Trophoblast cell (in vitro differentiated cells and primary cell): ENCODE measurements around the gene POU6F2.
A peak's percentile ranks its signal among the peaks of the same experiment; 100 is the strongest.
"Not testable (repeated sequence)": the region's sequence is repeated elsewhere in the genome, so short reads cannot be mapped to it uniquely, and the experiment has no call there.

Experiments
- DNase-seq, 2 donors: peaks; one replicate each; pipeline ENCODE4 v3.0.0-alpha.2; 2016
- H2AFZ ChIP-seq: 2 replicates; pipeline ENCODE4 v1.6.1; 2013; ENCODE audit warnings: low read length, moderate library complexity, mild to moderate bottlenecking; ENCODE audit not compliant: insufficient read depth, poor library complexity
- H2AK5ac ChIP-seq: 2 replicates; pipeline ENCODE4 v1.6.1; 2013; ENCODE audit warnings: mild to moderate bottlenecking, low read length
- H2BK120ac ChIP-seq: 2 replicates; pipeline ENCODE4 v1.6.1; 2013; ENCODE audit warnings: low read length, mild to moderate bottlenecking, moderate library complexity; ENCODE audit not compliant: insufficient read depth, poor library complexity
- H2BK12ac ChIP-seq: 2 replicates; pipeline ENCODE4 v1.6.1; 2013; ENCODE audit warnings: mild to moderate bottlenecking, low read length, moderate library complexity
- H2BK5ac ChIP-seq: 2 replicates; pipeline ENCODE4 v1.6.1; 2013; ENCODE audit warnings: low read length, low read depth, moderate library complexity, mild to moderate bottlenecking; ENCODE audit not compliant: poor library complexity
- H3K14ac ChIP-seq: 2 replicates; pipeline ENCODE4 v1.6.1; 2013; ENCODE audit warnings: mild to moderate bottlenecking, low read length
- H3K18ac ChIP-seq: 2 replicates; pipeline ENCODE4 v1.6.1; 2013; ENCODE audit warnings: mild to moderate bottlenecking, low read length
- H3K23ac ChIP-seq: 2 replicates; pipeline ENCODE4 v1.6.1; 2013; ENCODE audit warnings: low read length
- H3K27ac ChIP-seq: 2 replicates; pipeline ENCODE4 v1.5.1; 2013; ENCODE audit warnings: low read depth, mild to moderate bottlenecking, inconsistent platforms, low read length, moderate library complexity
- H3K27me3 ChIP-seq: 2 replicates; pipeline ENCODE4 v1.6.1; 2013; ENCODE audit warnings: inconsistent platforms, mild to moderate bottlenecking, low read length, moderate library complexity; ENCODE audit not compliant: insufficient read depth
- H3K36me3 ChIP-seq, 2 experiments: 1 replicate in 1 of 2; 2 replicates in 1 of 2; pipeline ENCODE4 v1.6.1; 2013; ENCODE audit warnings: low read length in 2 of 2, mild to moderate bottlenecking in 2 of 2, moderate library complexity in 1 of 2; ENCODE audit not compliant: insufficient read depth in 2 of 2, control insufficient read depth in 1 of 2
- H3K4ac ChIP-seq: 2 replicates; pipeline ENCODE4 v1.6.1; 2013; ENCODE audit warnings: low read depth, mild to moderate bottlenecking, low read length, moderate library complexity
- H3K4me1 ChIP-seq, 2 experiments: 1 replicate in 1 of 2; 2 replicates in 1 of 2; pipeline ENCODE4 v1.6.1; 2013; ENCODE audit warnings: low read length in 2 of 2, mild to moderate bottlenecking in 2 of 2, moderate library complexity in 1 of 2; ENCODE audit not compliant: insufficient read depth in 2 of 2, control insufficient read depth in 1 of 2
- H3K4me2 ChIP-seq: 2 replicates; pipeline ENCODE4 v1.6.1; 2013; ENCODE audit warnings: inconsistent platforms, mild to moderate bottlenecking, low read length, moderate library complexity
- H3K4me3 ChIP-seq: 2 replicates; pipeline ENCODE4 v1.5.1; 2013; ENCODE audit warnings: mild to moderate bottlenecking, low read depth, low read length, inconsistent platforms
- H3K79me1 ChIP-seq: one replicate; pipeline ENCODE4 v1.6.1; 2013; ENCODE audit warnings: low read length
- H3K79me2 ChIP-seq: 2 replicates; pipeline ENCODE4 v1.6.1; 2013; ENCODE audit warnings: low read length, mild to moderate bottlenecking; ENCODE audit not compliant: control insufficient read depth, insufficient read depth, poor library complexity
- H3K9ac ChIP-seq: 2 replicates; pipeline ENCODE4 v1.6.1; 2013; ENCODE audit warnings: mild to moderate bottlenecking, low read length
- H3K9me3 ChIP-seq: 2 replicates; pipeline ENCODE4 v1.6.1; 2013; ENCODE audit warnings: low read depth, mild to moderate bottlenecking, control low read depth, inconsistent platforms, low read length; ENCODE audit not compliant: insufficient read depth
- H4K12ac ChIP-seq: 2 replicates; pipeline ENCODE4 v1.6.1; 2013; ENCODE audit warnings: low read depth, mild to moderate bottlenecking, low read length, moderate library complexity
- H4K8ac ChIP-seq: 2 replicates; pipeline ENCODE4 v1.6.1; 2013; ENCODE audit warnings: low read depth, mild to moderate bottlenecking, low read length, moderate library complexity
- H4K91ac ChIP-seq: one replicate; pipeline ENCODE4 v1.6.1; 2013; ENCODE audit warnings: low read depth, mild to moderate bottlenecking, low read length, moderate library complexity
- WGBS: extraction: QIAGEN DNeasy Blood & Tissue Kit; methylation state at CpG from one replicate; pipeline ENCODE4 v1.1.7; 2013; ENCODE audit warnings: missing lambda C conversion rate; ENCODE audit not compliant: insufficient read length, insufficient coverage; ENCODE audit errors: extremely low coverage; 5-methylcytosine and 5-hydroxymethylcytosine counted together

The POU6F2 gene

DNA sequence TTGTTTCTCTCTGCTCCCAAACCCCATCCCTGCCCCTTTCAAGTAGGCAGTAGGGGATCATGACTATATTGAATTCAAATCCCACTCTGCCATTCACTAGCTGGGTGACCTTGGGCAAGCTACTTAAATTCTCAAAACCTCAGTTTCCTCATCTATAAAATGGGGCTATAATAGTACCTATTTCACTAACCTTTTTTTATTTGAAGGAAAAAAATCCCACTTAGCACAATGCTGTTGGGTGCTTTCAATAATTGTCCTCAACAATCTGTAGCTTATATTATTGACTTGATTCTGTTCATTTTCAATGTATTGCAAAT, 398.1 kb downstream of the POU6F2 start:
- Histone ChIP-seq H3K23ac (no peak overlapping the region), H3K9ac (no peak overlapping the region), H3K4ac (no peak overlapping the region), H3K36me3 (no peaks in the 10 kb centered on the region), H3K4me3 (no peak overlapping the region), H3K27ac (no peak overlapping the region), H2AFZ (no peak overlapping the region), H4K8ac (no peak overlapping the region), H2BK120ac (no peak overlapping the region), H4K12ac (no peak overlapping the region), H3K79me1 (no peaks in the 10 kb centered on the region), H4K91ac (no peak overlapping the region), H3K14ac (no peak overlapping the region), H3K18ac (no peak overlapping the region), H2BK12ac (no peak overlapping the region), H3K4me2 (no peak overlapping the region), H3K9me3 (no peaks in the 10 kb centered on the region), H3K27me3 (no peaks in the 10 kb centered on the region), H3K4me1 (peaks cover 2 to 7% of the 10 kb centered on the region in 2 experiments), H2AK5ac (no peak overlapping the region), H3K79me2 (no peaks in the 10 kb centered on the region), H2BK5ac (no peak overlapping the region)
- no peak for DNase-seq

DNA sequence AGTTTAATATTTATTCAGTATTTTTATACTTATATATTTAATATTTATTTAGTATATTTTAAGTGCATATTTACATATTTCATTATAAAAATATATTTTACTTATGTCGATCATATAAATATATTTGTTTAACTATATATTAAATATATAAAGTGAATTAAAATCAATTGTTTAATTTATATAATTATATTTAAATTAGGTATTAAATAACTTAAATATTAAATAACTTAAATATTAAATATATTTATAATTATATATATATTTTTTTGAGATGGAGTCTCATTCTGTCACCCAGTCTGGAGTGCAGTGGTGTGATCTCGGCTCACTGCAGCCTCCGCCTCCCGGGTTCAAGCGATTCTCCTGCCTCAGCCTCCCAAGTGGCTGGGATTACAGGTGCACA, 399.2 kb downstream of the POU6F2 start:
- H3K18ac ChIP-seq, H3K4me3 ChIP-seq, H2AK5ac ChIP-seq, H3K14ac ChIP-seq, H4K8ac ChIP-seq, H3K4ac ChIP-seq, H4K12ac ChIP-seq, H3K9me3 ChIP-seq, H2BK5ac ChIP-seq, H2AFZ ChIP-seq, H3K4me2 ChIP-seq, H4K91ac ChIP-seq, H2BK120ac ChIP-seq, H3K79me2 ChIP-seq, DNase-seq, H3K27me3 ChIP-seq, H3K36me3 ChIP-seq, H3K4me1 ChIP-seq, H3K79me1 ChIP-seq, H3K27ac ChIP-seq, H3K9ac ChIP-seq, H3K23ac ChIP-seq, H2BK12ac ChIP-seq: not testable (repeated sequence)
- no CpG with 5 or more reads among the region's 5 CpGs for WGBS

GRCh38 chr7:39379416-39379815, 401.7 kb downstream of the POU6F2 start:
- Histone ChIP-seq H3K79me1 (no peaks in the 10 kb centered on the region), H3K14ac (no peak overlapping the region), H3K23ac (no peak overlapping the region), H3K79me2 (no peaks in the 10 kb centered on the region), H3K4ac (no peak overlapping the region), H2AK5ac (no peak overlapping the region), H2AFZ (no peak overlapping the region), H2BK5ac (no peak overlapping the region), H2BK12ac (no peak overlapping the region), H4K91ac (no peak overlapping the region), H2BK120ac (no peak overlapping the region), H3K36me3 (no peaks in the 10 kb centered on the region), H3K9ac (no peak overlapping the region), H4K12ac (no peak overlapping the region), H3K4me3 (no peak overlapping the region), H3K27me3 (no peaks in the 10 kb centered on the region), H3K9me3 (no peaks in the 10 kb centered on the region), H3K18ac (no peak overlapping the region), H3K27ac (no peak overlapping the region), H4K8ac (no peak overlapping the region), H3K4me1 (peaks cover 2 to 7% of the 10 kb centered on the region in 2 experiments), H3K4me2 (no peak overlapping the region)
- WGBS, result 100% methylated on average over 3 of the region's 5 CpGs
- peak in 1 of 2 donors; percentile 66 for DNase-seq

DNA sequence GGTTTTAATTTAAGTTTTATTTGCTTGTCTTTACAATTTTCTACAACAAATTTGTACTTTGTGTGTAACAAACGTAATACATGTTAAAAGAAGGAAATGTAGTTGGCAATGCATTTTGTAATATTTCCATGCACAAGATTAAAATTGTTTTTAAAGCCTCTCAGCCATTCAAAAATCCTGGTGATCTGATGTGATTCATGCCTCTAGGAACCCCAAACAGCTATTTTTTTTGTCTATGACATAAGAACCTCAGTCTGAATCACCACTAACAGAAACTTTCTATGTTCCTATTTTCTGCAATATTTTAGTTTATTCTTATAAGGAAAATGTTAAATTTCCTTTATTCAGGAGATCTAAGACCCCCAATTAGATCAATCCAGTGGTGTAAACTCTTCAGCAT, 405.4 kb downstream of the POU6F2 start:
- Histone ChIP-seq H4K8ac (no peak overlapping the region), H2AFZ (no peak overlapping the region), H4K91ac (no peak overlapping the region), H3K9ac (no peak overlapping the region), H3K14ac (no peak overlapping the region), H3K4ac (no peak overlapping the region), H3K23ac (no peak overlapping the region), H3K4me3 (no peak overlapping the region), H3K9me3 (peaks cover 3% of the 10 kb centered on the region), H3K36me3 (no peaks in the 10 kb centered on the region), H2AK5ac (no peak overlapping the region), H3K27me3 (no peaks in the 10 kb centered on the region), H3K79me2 (no peaks in the 10 kb centered on the region), H2BK12ac (no peak overlapping the region), H4K12ac (no peak overlapping the region), H3K79me1 (no peaks in the 10 kb centered on the region), H3K18ac (no peak overlapping the region), H3K4me1 (peaks cover 0 to 5% of the 10 kb centered on the region in 2 experiments), H3K27ac (no peak overlapping the region), H2BK5ac (no peak overlapping the region), H3K4me2 (no peak overlapping the region), H2BK120ac (no peak overlapping the region)
- no peak for DNase-seq
- WGBS, result no CpG with 5 or more reads among the region's 1 CpG

- no peak overlapping the region for H3K9ac ChIP-seq
- no peak overlapping the region for H2BK120ac ChIP-seq
- H3K23ac ChIP-seq, result no peak overlapping the region
- H2BK5ac ChIP-seq, result no peak overlapping the region
- H2AK5ac ChIP-seq, result no peak overlapping the region
- no peak overlapping the region for H3K4ac ChIP-seq
- H4K8ac ChIP-seq, result no peak overlapping the region
- no peak overlapping the region for H4K91ac ChIP-seq
- no peak overlapping the region for H2AFZ ChIP-seq
- peaks cover 0 to 3% of the 10 kb centered on the region in 2 experiments for H3K4me1 ChIP-seq
- no peak overlapping the region for H3K4me3 ChIP-seq
- H3K18ac ChIP-seq, result no peak overlapping the region
- no peak overlapping the region for H3K27ac ChIP-seq
- H3K79me1 ChIP-seq, result no peaks in the 10 kb centered on the region
- no peak overlapping the region for H3K4me2 ChIP-seq
- H2BK12ac ChIP-seq, result no peak overlapping the region
- H3K79me2 ChIP-seq, result no peaks in the 10 kb centered on the region
- H3K27me3 ChIP-seq, result no peaks in the 10 kb centered on the region
- peaks cover 3% of the 10 kb centered on the region for H3K9me3 ChIP-seq
- no peak overlapping the region for H3K14ac ChIP-seq
- H4K12ac ChIP-seq, result no peak overlapping the region
- no CpG with 5 or more reads among the region's 2 CpGs for WGBS
- no peaks in the 10 kb centered on the region for H3K36me3 ChIP-seq
- DNase-seq, result no peak
These were observed 406.7 kb downstream of the POU6F2 start for GRCh38 chr7:39384386-39384785.
